Measurements from ENCODE around the gene NBEAL1. TPM values are rescaled to one million over a fixed set of nuclear protein-coding genes. Genes with fewer than 3 reads are reported as not detected.

The NBEAL1 gene
- total and polyA plus RNA-seq, 2 donors from 2014 or later: 6.5 to 39.3 TPM

DNA sequence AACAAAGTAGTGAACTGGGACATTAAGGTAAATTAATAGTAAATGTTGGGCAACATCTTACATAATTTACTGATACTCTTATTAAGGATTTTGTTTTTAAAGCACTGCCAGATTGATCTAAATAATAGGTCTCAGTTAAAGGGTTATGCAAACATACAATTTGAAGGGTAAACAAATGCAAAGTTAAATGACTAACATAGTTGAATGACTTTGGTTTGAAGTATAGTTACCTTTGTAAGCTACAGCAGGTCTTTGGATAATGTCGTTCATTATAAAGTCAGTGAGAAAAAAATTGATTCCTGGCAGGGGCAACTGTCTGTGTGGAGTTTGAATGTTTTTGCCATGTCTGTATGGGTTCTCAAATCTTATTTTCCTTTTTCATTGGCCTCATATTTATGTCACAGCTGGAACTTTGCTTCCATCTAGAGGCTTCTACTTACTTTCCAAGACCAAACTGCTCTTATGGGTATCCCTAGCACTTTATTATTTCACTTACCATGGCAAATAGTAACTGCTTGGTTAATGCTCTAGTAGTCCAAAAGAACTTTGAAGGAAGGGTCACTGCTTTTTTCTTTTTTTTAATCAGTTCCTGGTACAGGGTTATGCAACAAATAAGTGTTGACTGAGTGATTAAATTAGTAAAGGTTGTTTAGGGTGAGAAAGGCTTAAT lies 107.8 kb downstream of the NBEAL1 start:
- DNase-seq: peak in 2 of 5 donors; percentile 38 to 68
- peaks cover 0 to 9% (median 6%) of the 10 kb centered on the region in 3 donors for H3K36me3 ChIP-seq (ENCODE audit: control insufficient read depth in 2 of 3, insufficient read depth in 3 of 3, low read length in 3 of 3)

DNA sequence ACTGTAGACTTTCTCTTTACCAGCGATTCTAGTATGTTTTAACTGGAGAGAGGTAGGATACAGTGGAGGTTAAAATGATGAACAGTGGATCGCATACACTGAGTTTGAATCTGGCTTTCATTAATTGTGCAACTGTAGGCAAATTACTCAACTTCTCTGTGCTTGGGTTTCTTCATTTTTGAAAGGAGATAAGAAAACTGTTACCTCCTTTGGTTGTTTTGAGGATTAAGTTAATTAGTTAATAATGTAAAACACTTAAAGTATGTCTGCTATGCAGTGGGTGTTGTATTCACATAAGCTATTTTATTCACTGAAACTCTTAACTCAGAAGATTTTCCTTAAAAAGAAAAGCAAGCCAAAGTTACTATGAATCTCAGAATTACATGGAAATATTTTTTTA lies 112.3 kb downstream of the NBEAL1 start:
- peaks cover 0 to 22% (median 8%) of the 10 kb centered on the region in 3 donors for H3K36me3 ChIP-seq (ENCODE audit: control insufficient read depth in 2 of 3, insufficient read depth in 3 of 3, low read length in 3 of 3)
- H3K9ac ChIP-seq (ENCODE audit: low read length in 3 of 3): no peak overlapping the region
- H3K27ac ChIP-seq (ENCODE audit: low read depth in 2 of 2, low read length in 2 of 2): no peak overlapping the region
- DNase-seq: no peak
- intact Hi-C loops (cut with DNase I): no loop called here
- no peak for FAIRE-seq
- no peaks in the 10 kb centered on the region for H3K4me1 ChIP-seq (ENCODE audit: control insufficient read depth in 2 of 3, insufficient read depth in 2 of 3, low read depth in 1 of 3, low read length in 3 of 3)
- TF ChIP-seq, protein P1, sequence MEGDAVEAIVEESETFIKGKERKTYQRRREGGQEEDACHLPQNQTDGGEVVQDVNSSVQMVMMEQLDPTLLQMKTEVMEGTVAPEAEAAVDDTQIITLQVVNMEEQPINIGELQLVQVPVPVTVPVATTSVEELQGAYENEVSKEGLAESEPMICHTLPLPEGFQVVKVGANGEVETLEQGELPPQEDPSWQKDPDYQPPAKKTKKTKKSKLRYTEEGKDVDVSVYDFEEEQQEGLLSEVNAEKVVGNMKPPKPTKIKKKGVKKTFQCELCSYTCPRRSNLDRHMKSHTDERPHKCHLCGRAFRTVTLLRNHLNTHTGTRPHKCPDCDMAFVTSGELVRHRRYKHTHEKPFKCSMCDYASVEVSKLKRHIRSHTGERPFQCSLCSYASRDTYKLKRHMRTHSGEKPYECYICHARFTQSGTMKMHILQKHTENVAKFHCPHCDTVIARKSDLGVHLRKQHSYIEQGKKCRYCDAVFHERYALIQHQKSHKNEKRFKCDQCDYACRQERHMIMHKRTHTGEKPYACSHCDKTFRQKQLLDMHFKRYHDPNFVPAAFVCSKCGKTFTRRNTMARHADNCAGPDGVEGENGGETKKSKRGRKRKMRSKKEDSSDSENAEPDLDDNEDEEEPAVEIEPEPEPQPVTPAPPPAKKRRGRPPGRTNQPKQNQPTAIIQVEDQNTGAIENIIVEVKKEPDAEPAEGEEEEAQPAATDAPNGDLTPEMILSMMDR (IDR thresholded peaks at IDR 0.05; ENCODE audit: borderline replicate concordance, extremely low read depth, insufficient read depth): no peak
- H3K27me3 ChIP-seq (ENCODE audit: control insufficient read depth, insufficient read depth, low read length): no peaks in the 10 kb centered on the region
- no peaks in the 10 kb centered on the region for H3K9me3 ChIP-seq (ENCODE audit: control insufficient read depth in 2 of 3, insufficient read depth in 1 of 3, low read length in 3 of 3)
- no peak overlapping the region for H3K4me3 ChIP-seq (ENCODE audit: low read length in 3 of 3)

More for the DNA sequence above, 107.8 kb downstream of the NBEAL1 start:
- Histone ChIP-seq H3K9me3 (ENCODE audit: control insufficient read depth in 2 of 3, insufficient read depth in 1 of 3, low read length in 3 of 3) (no peaks in the 10 kb centered on the region), H3K4me3 (ENCODE audit: low read length in 3 of 3) (no peak overlapping the region), H3K9ac (ENCODE audit: low read length in 3 of 3) (no peak overlapping the region), H3K27me3 (ENCODE audit: control insufficient read depth, insufficient read depth, low read length) (no peaks in the 10 kb centered on the region), H3K4me1 (ENCODE audit: control insufficient read depth in 2 of 3, insufficient read depth in 2 of 3, low read depth in 1 of 3, low read length in 3 of 3) (no peaks in the 10 kb centered on the region), H3K27ac (ENCODE audit: low read depth in 2 of 2, low read length in 2 of 2) (no peak overlapping the region)
- intact Hi-C loops (cut with DNase I): no loop called here
- TF ChIP-seq, protein P1 (IDR thresholded peaks at IDR 0.05; ENCODE audit: borderline replicate concordance, extremely low read depth, insufficient read depth): peak; percentile 37
- FAIRE-seq: no peak

DNA sequence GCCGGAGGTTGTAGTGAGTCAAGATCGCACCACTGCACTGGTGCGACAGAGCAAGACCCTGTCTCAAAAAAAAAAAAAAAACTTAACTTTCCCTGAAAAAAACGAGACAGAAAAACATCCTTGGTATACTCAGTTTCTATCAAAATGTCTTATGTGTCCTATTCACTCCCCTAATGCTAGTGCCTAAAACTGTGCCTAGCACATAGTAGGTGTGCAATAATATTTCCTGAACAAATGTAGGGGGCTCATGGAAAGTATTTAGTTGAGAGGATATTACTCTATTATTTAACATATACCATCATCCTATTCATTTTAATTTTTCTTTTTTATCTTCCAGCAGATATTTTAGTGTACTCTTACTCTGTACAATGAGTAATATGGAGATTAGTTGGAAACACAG lies 120.4 kb downstream of the NBEAL1 start:
- no peak for FAIRE-seq
- Histone ChIP-seq H3K4me1 (ENCODE audit: control insufficient read depth in 2 of 3, insufficient read depth in 2 of 3, low read depth in 1 of 3, low read length in 3 of 3) (no peaks in the 10 kb centered on the region), H3K9ac (ENCODE audit: low read length in 3 of 3) (no peak overlapping the region), H3K27me3 (ENCODE audit: control insufficient read depth, insufficient read depth, low read length) (no peaks in the 10 kb centered on the region), H3K27ac (ENCODE audit: low read depth in 2 of 2, low read length in 2 of 2) (no peak overlapping the region), H3K36me3 (ENCODE audit: control insufficient read depth in 2 of 3, insufficient read depth in 3 of 3, low read length in 3 of 3) (peaks cover 0 to 11% (median 8%) of the 10 kb centered on the region in 3 donors), H3K4me3 (ENCODE audit: low read length in 3 of 3) (no peak overlapping the region), H3K9me3 (ENCODE audit: control insufficient read depth in 2 of 3, insufficient read depth in 1 of 3, low read length in 3 of 3) (no peaks in the 10 kb centered on the region)
- DNase-seq: no peak
- TF ChIP-seq, protein P1 (IDR thresholded peaks at IDR 0.05; ENCODE audit: borderline replicate concordance, extremely low read depth, insufficient read depth): no peak
- intact Hi-C loops (cut with DNase I): no loop called here
